Neuronal stem cell (in vitro differentiated cells): ENCODE measurements around the gene RARA.

Source experiments
- DNase-seq: peaks from one replicate; pipeline ENCODE4 v3.0.0-alpha.2; 2013; ENCODE audit warnings: low spot score
- H2AFZ ChIP-seq: one replicate; pipeline ENCODE4 v1.6.1; 2013; ENCODE audit warnings: mild to moderate bottlenecking, low read length, inconsistent platforms
- H2AK5ac ChIP-seq: 2 replicates; pipeline ENCODE4 v1.6.1; 2013; ENCODE audit warnings: low read depth, mild to moderate bottlenecking, inconsistent platforms, low read length, moderate library complexity, mixed read lengths
- H2BK120ac ChIP-seq: 2 replicates; pipeline ENCODE4 v1.6.1; 2013; ENCODE audit warnings: low read depth, mild to moderate bottlenecking, inconsistent platforms, low read length, moderate library complexity, mixed read lengths
- H2BK12ac ChIP-seq: one replicate; pipeline ENCODE4 v1.6.1; 2013; ENCODE audit warnings: low read length, inconsistent platforms
- H2BK15ac ChIP-seq: 2 replicates; pipeline ENCODE4 v1.6.1; 2013; ENCODE audit warnings: mild to moderate bottlenecking, low read length, inconsistent platforms, mixed read lengths
- H2BK5ac ChIP-seq: one replicate; pipeline ENCODE4 v1.6.1; 2013; ENCODE audit warnings: inconsistent platforms, mild to moderate bottlenecking, low read length, moderate library complexity
- H3K14ac ChIP-seq: one replicate; pipeline ENCODE4 v1.6.1; 2013; ENCODE audit warnings: low read length, inconsistent platforms
- H3K18ac ChIP-seq: 2 replicates; pipeline ENCODE4 v1.6.1; 2013; ENCODE audit warnings: low read length, inconsistent platforms
- H3K23ac ChIP-seq: 2 replicates; pipeline ENCODE4 v1.6.1; 2013; ENCODE audit warnings: low read depth, mild to moderate bottlenecking, mixed read lengths, low read length, inconsistent platforms; ENCODE audit not compliant: poor library complexity
- H3K27ac ChIP-seq: replicated peaks from 3 replicates; pipeline ENCODE4 v1.5.1; 2013; ENCODE audit warnings: low read length, inconsistent platforms
- H3K27me3 ChIP-seq, 3 experiments: 2 replicates each; pipeline ENCODE4 v1.6.1; 2013; ENCODE audit warnings: low read length in 3 of 3, mild to moderate bottlenecking in 2 of 3, inconsistent platforms in 1 of 3, low read depth in 1 of 3, mixed read lengths in 1 of 3, moderate library complexity in 1 of 3; ENCODE audit not compliant: control insufficient read depth in 3 of 3, insufficient read depth in 3 of 3
- H3K36me3 ChIP-seq, 2 donors: replicated peaks in 1 of 2; 2 replicates each; pipeline ENCODE4 v1.6.1; 2013; ENCODE audit warnings: low read length in 2 of 2; ENCODE audit not compliant: control insufficient read depth in 2 of 2, insufficient read depth in 2 of 2
- H3K4ac ChIP-seq: 2 replicates; pipeline ENCODE4 v1.6.1; 2013; ENCODE audit warnings: inconsistent platforms, mild to moderate bottlenecking, low read length, moderate library complexity
- H3K4me1 ChIP-seq, 2 donors: 1 replicate in 1 of 2; 2 replicates in 1 of 2; pipeline ENCODE4 v1.6.1; 2013; ENCODE audit warnings: low read length in 2 of 2, low read depth in 1 of 2; ENCODE audit not compliant: control insufficient read depth in 2 of 2, insufficient read depth in 1 of 2
- H3K4me2 ChIP-seq: one replicate; pipeline ENCODE4 v1.6.1; 2013; ENCODE audit warnings: mild to moderate bottlenecking, low read length, inconsistent platforms; ENCODE audit not compliant: insufficient read depth, poor library complexity, severe bottlenecking
- H3K4me3 ChIP-seq, 2 donors: 2 replicates each; pipeline ENCODE4 v1.5.1; 2013; ENCODE audit warnings: low read length in 2 of 2, mild to moderate bottlenecking in 2 of 2, inconsistent platforms in 1 of 2, moderate library complexity in 1 of 2
- H3K79me1 ChIP-seq: one replicate; pipeline ENCODE4 v1.6.1; 2013; ENCODE audit warnings: low read depth, mild to moderate bottlenecking, inconsistent platforms, low read length, moderate library complexity
- H3K9ac ChIP-seq: one replicate; pipeline ENCODE4 v1.6.1; 2013; ENCODE audit warnings: mild to moderate bottlenecking, low read depth, low read length, inconsistent platforms; ENCODE audit not compliant: poor library complexity
- H3K9me3 ChIP-seq, 2 donors: replicated peaks in 1 of 2; 2 replicates each; pipeline versions ENCODE3 to v1.6.1; 2013; ENCODE audit warnings: low read length in 2 of 2, mild to moderate bottlenecking in 2 of 2, inconsistent platforms in 1 of 2, low read depth in 1 of 2, mixed read lengths in 1 of 2, moderate library complexity in 1 of 2; ENCODE audit not compliant: control insufficient read depth in 2 of 2, insufficient read depth in 1 of 2
- H4K8ac ChIP-seq: one replicate; pipeline ENCODE4 v1.6.1; 2013; ENCODE audit warnings: low read depth, mild to moderate bottlenecking, inconsistent platforms, low read length, moderate library complexity
- H4K91ac ChIP-seq: one replicate; pipeline ENCODE4 v1.6.1; 2013; ENCODE audit warnings: low read length, low read depth, mild to moderate bottlenecking, inconsistent platforms; ENCODE audit not compliant: poor library complexity
- WGBS, 2 donors: extraction: QIAGEN DNeasy Blood & Tissue Kit; methylation state at CpG; one replicate each; pipeline ENCODE4 v1.1.7; 2013; ENCODE audit warnings: missing lambda C conversion rate in 2 of 2, mixed read lengths in 1 of 2; ENCODE audit not compliant: insufficient read length in 2 of 2, insufficient replicate concordance in 1 of 2; ENCODE audit errors: extremely low coverage in 2 of 2; 5-methylcytosine and 5-hydroxymethylcytosine counted together

The RARA gene

GRCh38 chr17:40291281-40291664 is 17.7 kb upstream of the RARA start:
- no peak for DNase-seq

GRCh38 chr17:40293363-40293762 is 15.6 kb upstream of the RARA start:
- Histone ChIP-seq H2BK12ac (no peak overlapping the region), H3K9me3 (no peaks in the 10 kb centered on the region), H2AFZ (no peak overlapping the region), H3K27ac (no peak overlapping the region), H3K18ac (no peak overlapping the region), H2BK15ac (no peak overlapping the region), H4K91ac (no peak overlapping the region), H2BK120ac (no peak overlapping the region), H3K4me2 (no peak overlapping the region), H4K8ac (no peak overlapping the region), H3K79me1 (no peaks in the 10 kb centered on the region), H3K9ac (no peak overlapping the region), H3K14ac (no peak overlapping the region), H2AK5ac (no peak overlapping the region), H3K4ac (no peak overlapping the region), H3K27me3 (no peaks in the 10 kb centered on the region), H3K4me1 (peaks cover 0 to 2% of the 10 kb centered on the region in 2 donors), H3K23ac (no peak overlapping the region), H2BK5ac (no peak overlapping the region), H3K36me3 (peaks cover 30 to 91% of the 10 kb centered on the region in 2 donors), H3K4me3 (no peak overlapping the region)
- DNase-seq = no peak
- no CpG with 5 or more reads among the region's 1 CpG for WGBS, 2 donors

More at GRCh38 chr17:40291281-40291664, 17.7 kb upstream of the RARA start:
- Histone ChIP-seq H2BK12ac (no peak overlapping the region), H3K27me3 (no peaks in the 10 kb centered on the region), H3K9me3 (no peaks in the 10 kb centered on the region), H3K36me3 (peaks cover 27 to 70% of the 10 kb centered on the region in 2 donors), H3K4me1 (peaks cover 0 to 3% of the 10 kb centered on the region in 2 donors), H3K4me2 (no peak overlapping the region), H3K23ac (no peak overlapping the region), H3K27ac (no peak overlapping the region), H2AK5ac (no peak overlapping the region), H3K4ac (no peak overlapping the region), H3K9ac (no peak overlapping the region), H3K14ac (no peak overlapping the region), H3K18ac (no peak overlapping the region), H2BK5ac (no peak overlapping the region), H4K8ac (no peak overlapping the region), H4K91ac (no peak overlapping the region), H3K4me3 (no peak overlapping the region), H3K79me1 (no peaks in the 10 kb centered on the region), H2BK120ac (no peak overlapping the region), H2AFZ (no peak overlapping the region), H2BK15ac (no peak overlapping the region)
- no CpG with 5 or more reads among the region's 2 CpGs for WGBS, 2 donors

- Histone ChIP-seq H2BK120ac (no peak overlapping the region), H3K14ac (no peak overlapping the region), H3K4me2 (no peak overlapping the region), H4K91ac (no peak overlapping the region), H2AK5ac (no peak overlapping the region), H2BK5ac (no peak overlapping the region), H3K9ac (no peak overlapping the region), H3K27ac (no peak overlapping the region), H2BK15ac (no peak overlapping the region), H3K9me3 (no peaks in the 10 kb centered on the region), H3K23ac (no peak overlapping the region), H4K8ac (no peak overlapping the region), H3K4ac (no peak overlapping the region), H3K18ac (no peak overlapping the region), H3K36me3 (peaks cover 35 to 95% of the 10 kb centered on the region in 2 donors), H3K79me1 (no peaks in the 10 kb centered on the region), H3K4me3 (no peak overlapping the region), H2AFZ (no peak overlapping the region), H3K27me3 (no peaks in the 10 kb centered on the region), H3K4me1 (no peaks in the 10 kb centered on the region), H2BK12ac (no peak overlapping the region)
- no peak for DNase-seq
- WGBS, 2 donors = no CpG with 5 or more reads among the region's 5 CpGs
Measured at GRCh38 chr17:40295488-40296436, 13.2 kb upstream of the RARA start.

GRCh38 chr17:40297511-40297910 is 11.5 kb upstream of the RARA start:
- H3K18ac ChIP-seq = no peak overlapping the region
- H3K9ac ChIP-seq = no peak overlapping the region
- H3K4me3 ChIP-seq = no peak overlapping the region
- H3K14ac ChIP-seq = no peak overlapping the region
- no peaks in the 10 kb centered on the region for H3K4me1 ChIP-seq
- H3K27me3 ChIP-seq = no peaks in the 10 kb centered on the region
- no peak overlapping the region for H2BK12ac ChIP-seq
- no peaks in the 10 kb centered on the region for H3K79me1 ChIP-seq
- H3K9me3 ChIP-seq = no peaks in the 10 kb centered on the region
- H3K4me2 ChIP-seq = no peak overlapping the region
- H2AK5ac ChIP-seq = no peak overlapping the region
- H3K36me3 ChIP-seq = peaks cover 29 to 96% of the 10 kb centered on the region in 2 donors
- H2BK120ac ChIP-seq = no peak overlapping the region
- H2BK15ac ChIP-seq = no peak overlapping the region
- no peak overlapping the region for H4K8ac ChIP-seq
- no peak overlapping the region for H3K27ac ChIP-seq
- WGBS, 2 donors = no CpG with 5 or more reads among the region's 2 CpGs
- no peak overlapping the region for H2BK5ac ChIP-seq
- no peak overlapping the region for H3K23ac ChIP-seq
- no peak overlapping the region for H3K4ac ChIP-seq
- no peak overlapping the region for H2AFZ ChIP-seq
- no peak for DNase-seq
- H4K91ac ChIP-seq = no peak overlapping the region
